Measurements from ENCODE around the gene PTGR2.
"Not testable (repeated sequence)": the region's sequence is repeated elsewhere in the genome, so short reads cannot be mapped to it uniquely, and the experiment has no call there.

The PTGR2 gene

GRCh38 chr14:73827190-73827589 is 24.4 kb upstream of the PTGR2 start:
- ChIA-PET CTCF (interaction anchor here (1.1 to 11.6 kb wide), 13 partner anchors 8 to 116 kb away, joined by 3 to 173 read pairs (median 9); no protein-coding TSS in a partner anchor), POLR2A (interaction anchor here (0.6 kb wide), 1 partner anchor 111 kb away, joined by 3 read pairs; no protein-coding TSS in a partner anchor)
- DNase-seq (ENCODE audit: low read depth, low spot score); H3K4me3 ChIP-seq (ENCODE audit: low read depth, low read length): not testable (repeated sequence)
- peak; percentile 20 for TF ChIP-seq CTCF (IDR thresholded peaks at IDR 0.05; ENCODE audit: insufficient read depth, low read length, missing control alignments)

- POLR2A ChIA-PET = no interaction called here
- no peak overlapping the region for H3K4me3 ChIP-seq (ENCODE audit: low read depth, low read length)
- no peak for DNase-seq (ENCODE audit: low read depth, low spot score)
- CTCF ChIA-PET = interaction anchor here (0.6 to 11.6 kb wide), 4 partner anchors 19 to 443 kb away, joined by 3 to 173 read pairs (median 3); no protein-coding TSS in a partner anchor
- no peak for TF ChIP-seq CTCF (IDR thresholded peaks at IDR 0.05; ENCODE audit: insufficient read depth, low read length, missing control alignments)
These were observed 22.6 kb upstream of the PTGR2 start for GRCh38 chr14:73829071-73829470.

GRCh38 chr14:73829526-73830431 is 21.9 kb upstream of the PTGR2 start:
- ChIA-PET POLR2A (no interaction called here), CTCF (interaction anchor here (1.1 to 11.6 kb wide), 2 partner anchors 18 to 103 kb away, joined by 3 to 173 read pairs; no protein-coding TSS in a partner anchor)
- H3K4me3 ChIP-seq (ENCODE audit: low read depth, low read length) = no peak overlapping the region
- TF ChIP-seq CTCF (IDR thresholded peaks at IDR 0.05; ENCODE audit: insufficient read depth, low read length, missing control alignments) = no peak
- peak; percentile 40 for DNase-seq (ENCODE audit: low read depth, low spot score)

- ChIA-PET POLR2A (no interaction called here), CTCF (interaction anchor here (11.6 kb wide), 1 partner anchor 107 kb away, joined by 173 read pairs; no protein-coding TSS in a partner anchor)
- DNase-seq (ENCODE audit: low read depth, low spot score) = no peak
- no peak overlapping the region for H3K4me3 ChIP-seq (ENCODE audit: low read depth, low read length)
- no peak for TF ChIP-seq CTCF (IDR thresholded peaks at IDR 0.05; ENCODE audit: insufficient read depth, low read length, missing control alignments)
These were observed 18.6 kb upstream of the PTGR2 start for GRCh38 chr14:73833034-73833433.

GRCh38 chr14:73833530-73834260 is 17.9 kb upstream of the PTGR2 start:
- no peak for DNase-seq (ENCODE audit: low read depth, low spot score)
- H3K4me3 ChIP-seq (ENCODE audit: low read depth, low read length) = no peak overlapping the region
- TF ChIP-seq CTCF (IDR thresholded peaks at IDR 0.05; ENCODE audit: insufficient read depth, low read length, missing control alignments) = no peak
- ChIA-PET POLR2A (no interaction called here), CTCF (interaction anchor here (3.1 kb wide), 1 partner anchor 7 kb away, joined by 9 read pairs; no protein-coding TSS in a partner anchor)

- CTCF ChIA-PET = interaction anchor here (3.1 kb wide), 1 partner anchor 8 kb away, joined by 9 read pairs; no protein-coding TSS in a partner anchor
- H3K4me3 ChIP-seq (ENCODE audit: low read depth, low read length) = no peak overlapping the region
- TF ChIP-seq CTCF (IDR thresholded peaks at IDR 0.05; ENCODE audit: insufficient read depth, low read length, missing control alignments) = no peak
- DNase-seq (ENCODE audit: low read depth, low spot score) = no peak
- POLR2A ChIA-PET = no interaction called here
These were observed 17.4 kb upstream of the PTGR2 start for GRCh38 chr14:73834261-73834625.

- H3K4me3 ChIP-seq (ENCODE audit: low read depth, low read length); POLR2A ChIA-PET; DNase-seq (ENCODE audit: low read depth, low spot score): not testable (repeated sequence)
- CTCF ChIA-PET = interaction anchor here (0.8 to 1.5 kb wide), 5 partner anchors 9 to 84 kb away, joined by 3 to 4 read pairs (median 3); no protein-coding TSS in a partner anchor
These were observed 13.2 kb upstream of the PTGR2 start for GRCh38 chr14:73838293-73839034.
